Adrenal gland (tissue), 12 donors: Measurements from ENCODE around the gene ZFP36L1. TPM values are rescaled to one million over a fixed set of nuclear protein-coding genes. Genes with fewer than 3 reads are reported as not detected.

Source experiments
- DNase-seq, 7 donors: peaks; one replicate each; pipeline ENCODE4 v3.0.0-alpha.2; 2019 to 2020
- H3K27ac ChIP-seq, 5 donors: fragments of 200-600 bp; sonication (generic) in 4 of 5; 1 replicate in 3 of 5; 2 replicates in 2 of 5; pipeline versions ENCODE4 v1.5.1 to v1.8.0; 2016 to 2020; ENCODE audit warnings: mild to moderate bottlenecking in 1 of 5
- H3K27me3 ChIP-seq: fragments of 200-600 bp; 2 replicates; pipeline ENCODE4 v1.8.0; 2021
- H3K36me3 ChIP-seq, 2 donors: fragments of 200-600 bp; replicated peaks in 1 of 2; 1 replicate in 1 of 2; 2 replicates in 1 of 2; pipeline versions ENCODE4 v1.5.1 to v1.8.0; 2018 to 2022
- H3K4me1 ChIP-seq, 2 donors: fragments of 200-600 bp; replicated peaks in 1 of 2; 1 replicate in 1 of 2; 2 replicates in 1 of 2; pipeline versions ENCODE4 v1.5.1 to v1.8.0; 2018 to 2021
- H3K4me3 ChIP-seq, 4 donors: fragments of 200-600 bp; sonication (generic) in 3 of 4; one replicate each; pipeline ENCODE4 v1.5.1; 2016 to 2018
- H3K9me3 ChIP-seq, 3 donors: fragments of 200-600 bp; sonication (generic) in 1 of 3; replicated peaks in 1 of 3; 1 replicate in 2 of 3; 2 replicates in 1 of 3; pipeline versions ENCODE4 v1.5.1 to v1.8.0; 2016 to 2021
- POLR2A ChIP-seq, 2 donors: fragments of 450-650 bp; IDR thresholded peaks; one replicate each; pipeline ENCODE4 v1.6.1; 2017; ENCODE audit warnings: antibody characterized with exemption in 2 of 2, mild to moderate bottlenecking in 2 of 2, moderate library complexity in 1 of 2
- WGBS, 4 donors: extraction: QIAGEN DNeasy Blood & Tissue Kit in 2 of 4; methylation state at CpG; one replicate each; pipeline versions ENCODE4 v1.1.5 to v1.1.7; 2013 to 2017; 5-methylcytosine and 5-hydroxymethylcytosine counted together
- intact Hi-C, 2 donors: fragments of 100-400 bp; cut with DNase I; formaldehyde crosslinking; loops; one replicate each; pipeline versions ENCODE4 v1.14.1 to v1.15.0; 2022 to 2023
- polyA plus RNA-seq, 3 donors: library from polyadenylated mRNA; stranded (reverse); fragments of 200-250 nt in 2 of 3; fragments of 350-450 nt in 1 of 3; fragmentation: Illumina TruSeq in 1 of 3; extraction: RNeasy Lipid Tissue Mini Kit (QIAGEN cat#74804) in 1 of 3; gene quantifications; one replicate each; pipeline ENCODE4 v1.2.3, GENCODE V29; 2013 to 2014
- total RNA-seq, 9 donors: library from RNA; depleted of rRNA in 4 of 9; stranded (reverse); fragments of >200 nt in 4 of 9; fragments of 120-200 nt in 1 of 9; fragmentation: NEBNext Ultra II Directional in 1 of 9; extraction: Animal tissue kit (Norgen Biotek cat#: 25700) in 1 of 9; gene quantifications; one replicate each; pipeline versions ENCODE4 v1.1.0 to v1.2.4, GENCODE V29; 2013 to 2023
- TF ChIP-seq, protein P1 (sequence below), 6 experiments: fragments of 450-650 bp in 4 of 6; fragments of 200-600 bp in 2 of 6; sonication (generic) in 1 of 6; IDR thresholded peaks; 1 replicate in 5 of 6; 2 replicates in 1 of 6; pipeline versions ENCODE4 v1.5.1 to v1.8.0; 2016 to 2021; ENCODE audit warnings: antibody characterized with exemption in 6 of 6, mild to moderate bottlenecking in 2 of 6, moderate library complexity in 1 of 6
- donor health status: healthy with polysubstance abuse.
- donor health status: Bipolar disorder and iron deficiency.
- donor health status: DM: yes; HTN: yes; CAD: no.
- donor health status: DM: no; HTN: no; CAD: no.
- donor health status: DM: no; HTN: no; CAD: no.
- donor health status: DM: yes; HTN: yes; CAD: no.

ZFP36L1 gene
- total and polyA plus RNA-seq, 12 donors = 25.5 to 332 (median 133) TPM

DNA sequence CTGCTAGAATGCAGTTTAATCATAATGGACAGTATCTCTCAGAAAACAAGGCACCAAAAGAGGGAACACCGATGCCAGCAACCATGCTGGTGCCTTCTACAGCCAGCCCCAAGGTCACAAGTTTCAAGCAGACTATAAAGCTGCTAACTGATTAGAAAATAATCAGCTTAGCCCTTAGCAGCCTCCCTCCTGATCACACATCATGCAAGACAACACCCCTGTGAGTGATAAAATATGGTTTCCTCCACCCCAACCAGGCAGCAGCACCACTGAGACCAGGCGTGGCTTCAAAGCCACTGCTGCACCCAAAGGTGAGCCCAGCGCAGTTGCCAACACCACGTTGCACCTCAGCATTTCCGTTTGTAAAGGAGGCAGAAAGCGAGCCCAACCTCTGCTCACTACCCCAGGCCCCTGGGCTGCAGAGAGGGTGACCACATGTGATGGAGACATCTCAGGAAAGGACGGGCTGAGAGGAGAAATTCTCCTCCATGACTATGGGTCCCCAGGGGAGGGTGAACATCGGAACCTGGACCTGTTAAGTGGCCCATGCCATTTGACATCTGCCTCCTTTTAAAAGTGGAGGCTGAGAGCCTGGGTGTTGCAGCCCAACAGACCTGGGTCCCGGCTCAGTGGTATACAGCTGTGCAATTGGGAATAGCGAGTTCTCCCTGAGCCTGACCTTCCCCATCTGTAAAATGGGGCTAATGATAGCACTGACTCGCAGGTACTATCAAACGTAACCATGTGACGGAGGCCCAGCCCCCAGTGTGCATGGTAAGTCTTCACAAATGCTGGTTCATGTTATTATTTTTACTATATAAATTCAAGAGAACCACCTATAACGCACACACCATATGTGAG lies 11.5 kb downstream of the ZFP36L1 start:
- H3K27ac ChIP-seq = peak overlapping the region in 4 of 5 donors; percentile 15 to 72 (median 58)
- intact Hi-C loops = loop anchor here (10.0 kb wide), 2 partner anchors 257 to 387 kb away; no protein-coding TSS in a partner anchor
- H3K4me3 ChIP-seq = no peak overlapping the region
- H3K27me3 ChIP-seq = no peaks in the 10 kb centered on the region
- WGBS, 4 donors = 78 to 86% (median 84%) methylated on average over 8 to 14 of the region's 14 CpGs
- TF ChIP-seq, protein P1, sequence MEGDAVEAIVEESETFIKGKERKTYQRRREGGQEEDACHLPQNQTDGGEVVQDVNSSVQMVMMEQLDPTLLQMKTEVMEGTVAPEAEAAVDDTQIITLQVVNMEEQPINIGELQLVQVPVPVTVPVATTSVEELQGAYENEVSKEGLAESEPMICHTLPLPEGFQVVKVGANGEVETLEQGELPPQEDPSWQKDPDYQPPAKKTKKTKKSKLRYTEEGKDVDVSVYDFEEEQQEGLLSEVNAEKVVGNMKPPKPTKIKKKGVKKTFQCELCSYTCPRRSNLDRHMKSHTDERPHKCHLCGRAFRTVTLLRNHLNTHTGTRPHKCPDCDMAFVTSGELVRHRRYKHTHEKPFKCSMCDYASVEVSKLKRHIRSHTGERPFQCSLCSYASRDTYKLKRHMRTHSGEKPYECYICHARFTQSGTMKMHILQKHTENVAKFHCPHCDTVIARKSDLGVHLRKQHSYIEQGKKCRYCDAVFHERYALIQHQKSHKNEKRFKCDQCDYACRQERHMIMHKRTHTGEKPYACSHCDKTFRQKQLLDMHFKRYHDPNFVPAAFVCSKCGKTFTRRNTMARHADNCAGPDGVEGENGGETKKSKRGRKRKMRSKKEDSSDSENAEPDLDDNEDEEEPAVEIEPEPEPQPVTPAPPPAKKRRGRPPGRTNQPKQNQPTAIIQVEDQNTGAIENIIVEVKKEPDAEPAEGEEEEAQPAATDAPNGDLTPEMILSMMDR (IDR thresholded peaks at IDR 0.05) = no peak
- TF ChIP-seq POLR2A (IDR thresholded peaks at IDR 0.05) = no peak
- H3K4me1 ChIP-seq = peaks cover 4 to 34% of the 10 kb centered on the region in 2 donors
- peak in 5 of 7 donors; percentile 11 to 54 (median 27) for DNase-seq
- H3K9me3 ChIP-seq = no peaks in the 10 kb centered on the region
- H3K36me3 ChIP-seq = no peaks in the 10 kb centered on the region

DNA sequence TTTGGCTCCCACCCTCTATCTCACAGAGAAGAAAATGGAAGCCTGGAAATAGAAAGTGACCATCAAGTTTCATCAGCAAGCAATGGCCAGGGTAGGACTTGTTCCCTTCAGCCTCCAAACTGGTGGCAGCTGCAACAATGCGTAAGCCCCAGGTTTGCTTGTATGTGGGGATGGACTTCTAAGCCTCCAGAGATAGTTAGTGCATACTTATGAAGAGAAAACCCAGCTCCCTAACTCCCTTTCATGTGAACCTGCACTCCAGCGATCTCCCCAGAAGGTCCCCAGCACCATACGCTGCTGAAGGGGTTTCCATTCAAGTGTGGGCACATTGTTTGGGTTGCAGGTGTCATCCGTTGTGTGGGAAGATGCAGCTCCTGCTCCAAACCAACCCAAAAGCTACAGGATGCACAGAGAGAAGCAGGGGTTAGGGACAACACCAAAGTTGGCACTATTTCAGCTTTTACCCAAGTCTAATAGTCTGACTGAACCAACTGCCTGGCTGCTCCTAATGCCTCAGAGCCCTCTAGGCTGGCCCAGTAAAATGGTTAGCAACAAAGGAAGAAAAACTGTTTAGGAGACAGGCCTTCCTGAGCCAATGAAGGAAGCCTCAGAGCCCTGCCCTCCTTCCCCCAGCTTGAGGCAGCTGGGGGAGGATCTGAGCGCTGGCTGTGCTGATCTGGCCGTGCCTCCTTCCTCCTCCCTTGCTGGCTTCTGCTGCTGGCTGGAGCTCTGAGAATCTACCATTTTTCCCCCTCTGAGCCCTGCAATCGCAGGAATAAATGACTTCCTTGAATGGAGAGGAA lies 12.3 kb downstream of the ZFP36L1 start:
- peak in 6 of 7 donors; percentile 40 to 78 (median 72) for DNase-seq
- Histone ChIP-seq H3K4me3 (no peak overlapping the region), H3K27ac (peak overlapping the region in 4 of 5 donors; percentile 15 to 72 (median 58)), H3K4me1 (peaks cover 4 to 34% of the 10 kb centered on the region in 2 donors), H3K9me3 (no peaks in the 10 kb centered on the region), H3K36me3 (no peaks in the 10 kb centered on the region), H3K27me3 (no peaks in the 10 kb centered on the region)
- intact Hi-C loops = loop anchor here (10.0 kb wide), 2 partner anchors 256 to 386 kb away; no protein-coding TSS in a partner anchor
- WGBS, 4 donors = 56 to 66% (median 59%) methylated on average over 7 of the region's 7 CpGs
- no peak for TF ChIP-seq POLR2A (IDR thresholded peaks at IDR 0.05)
- TF ChIP-seq, protein P1 (IDR thresholded peaks at IDR 0.05) = no peak

DNA sequence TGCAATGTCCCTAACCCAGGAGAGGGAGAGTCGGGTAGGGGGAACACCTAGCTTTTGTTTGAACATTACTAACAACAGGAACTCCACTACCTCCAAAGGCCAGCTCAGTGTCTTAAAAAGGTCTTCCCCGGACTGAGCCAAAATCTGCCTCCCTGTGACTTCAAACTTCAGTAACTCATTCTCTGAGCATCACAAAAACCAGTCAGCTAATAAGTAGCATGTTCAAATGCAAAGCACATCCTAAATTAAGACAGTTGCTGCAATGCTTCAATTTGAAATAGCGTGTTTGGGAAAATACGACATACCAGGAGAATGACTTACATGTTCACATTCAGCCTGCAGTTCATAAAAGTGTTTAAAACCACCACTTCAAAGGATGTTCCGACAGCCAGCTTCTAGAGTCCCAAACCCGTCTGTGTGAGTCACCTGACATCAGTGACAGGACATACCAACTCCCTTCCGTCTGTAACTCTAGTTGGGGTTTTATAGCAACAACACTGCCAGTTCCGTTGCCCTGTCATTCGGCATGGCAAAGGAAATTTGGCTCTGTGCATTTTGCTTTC lies 13.0 kb downstream of the ZFP36L1 start:
- intact Hi-C loops = loop anchor here (10.0 kb wide), 2 partner anchors 255 to 385 kb away; no protein-coding TSS in a partner anchor
- Histone ChIP-seq H3K27ac (peak overlapping the region in 2 of 5 donors; percentile 60 to 72), H3K27me3 (no peaks in the 10 kb centered on the region), H3K4me1 (peaks cover 4 to 34% of the 10 kb centered on the region in 2 donors), H3K36me3 (no peaks in the 10 kb centered on the region), H3K9me3 (no peaks in the 10 kb centered on the region), H3K4me3 (no peak overlapping the region)
- peak in 5 of 7 donors; percentile 12 to 60 (median 28) for DNase-seq
- no peak for TF ChIP-seq POLR2A (IDR thresholded peaks at IDR 0.05)
- TF ChIP-seq, protein P1 (IDR thresholded peaks at IDR 0.05) = no peak
- 61 to 65% (median 63%) methylated on average over 9 of the region's 9 CpGs for whole genome bisulfite sequencing, 4 donors
